Ishikawa (cell line): ENCODE measurements around the gene MAGEB6B.

Experiments
- CEBPB ChIP-seq: IDR thresholded peaks from 2 replicates; pipeline ENCODE4 v1.6.1; 2012
- EGR1 ChIP-seq: IDR thresholded peaks from 2 replicates; pipeline ENCODE4 v1.6.1; 2012
- EP300 ChIP-seq: IDR thresholded peaks from 2 replicates; pipeline ENCODE4 v1.6.1; 2012; ENCODE audit warnings: borderline replicate concordance
- NFIC ChIP-seq: IDR thresholded peaks from 2 replicates; pipeline ENCODE4 v1.6.1; 2012
- RAD21 ChIP-seq: IDR thresholded peaks from 2 replicates; pipeline ENCODE4 v1.6.1; 2012; ENCODE audit warnings: low read depth
- TAF1 ChIP-seq: IDR thresholded peaks from 2 replicates; pipeline ENCODE4 v1.6.1; 2012; ENCODE audit warnings: low read depth, mild to moderate bottlenecking
- TCF12 ChIP-seq: IDR thresholded peaks from 2 replicates; pipeline ENCODE4 v1.6.1; 2012; ENCODE audit warnings: low read depth
- TEAD4 ChIP-seq: IDR thresholded peaks from 2 replicates; pipeline ENCODE4 v1.6.1; 2012
- USF1 ChIP-seq: IDR thresholded peaks from 2 replicates; pipeline ENCODE4 v1.6.1; 2012
- YY1 ChIP-seq: IDR thresholded peaks from 2 replicates; pipeline ENCODE4 v1.6.1; 2012; ENCODE audit warnings: low read depth
- TF ChIP-seq, protein P1 (sequence below): IDR thresholded peaks from 2 replicates; pipeline ENCODE4 v1.6.1; 2012; ENCODE audit warnings: low read depth, mild to moderate bottlenecking

- no peak for TF ChIP-seq YY1
- TF ChIP-seq NFIC = no peak
- TF ChIP-seq, protein P1, sequence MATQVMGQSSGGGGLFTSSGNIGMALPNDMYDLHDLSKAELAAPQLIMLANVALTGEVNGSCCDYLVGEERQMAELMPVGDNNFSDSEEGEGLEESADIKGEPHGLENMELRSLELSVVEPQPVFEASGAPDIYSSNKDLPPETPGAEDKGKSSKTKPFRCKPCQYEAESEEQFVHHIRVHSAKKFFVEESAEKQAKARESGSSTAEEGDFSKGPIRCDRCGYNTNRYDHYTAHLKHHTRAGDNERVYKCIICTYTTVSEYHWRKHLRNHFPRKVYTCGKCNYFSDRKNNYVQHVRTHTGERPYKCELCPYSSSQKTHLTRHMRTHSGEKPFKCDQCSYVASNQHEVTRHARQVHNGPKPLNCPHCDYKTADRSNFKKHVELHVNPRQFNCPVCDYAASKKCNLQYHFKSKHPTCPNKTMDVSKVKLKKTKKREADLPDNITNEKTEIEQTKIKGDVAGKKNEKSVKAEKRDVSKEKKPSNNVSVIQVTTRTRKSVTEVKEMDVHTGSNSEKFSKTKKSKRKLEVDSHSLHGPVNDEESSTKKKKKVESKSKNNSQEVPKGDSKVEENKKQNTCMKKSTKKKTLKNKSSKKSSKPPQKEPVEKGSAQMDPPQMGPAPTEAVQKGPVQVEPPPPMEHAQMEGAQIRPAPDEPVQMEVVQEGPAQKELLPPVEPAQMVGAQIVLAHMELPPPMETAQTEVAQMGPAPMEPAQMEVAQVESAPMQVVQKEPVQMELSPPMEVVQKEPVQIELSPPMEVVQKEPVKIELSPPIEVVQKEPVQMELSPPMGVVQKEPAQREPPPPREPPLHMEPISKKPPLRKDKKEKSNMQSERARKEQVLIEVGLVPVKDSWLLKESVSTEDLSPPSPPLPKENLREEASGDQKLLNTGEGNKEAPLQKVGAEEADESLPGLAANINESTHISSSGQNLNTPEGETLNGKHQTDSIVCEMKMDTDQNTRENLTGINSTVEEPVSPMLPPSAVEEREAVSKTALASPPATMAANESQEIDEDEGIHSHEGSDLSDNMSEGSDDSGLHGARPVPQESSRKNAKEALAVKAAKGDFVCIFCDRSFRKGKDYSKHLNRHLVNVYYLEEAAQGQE = no peak
- TF ChIP-seq EP300 = no peak
- TF ChIP-seq USF1 = no peak
- no peak for TF ChIP-seq TAF1
- TF ChIP-seq TEAD4 = no peak
- no peak for TF ChIP-seq TCF12
- TF ChIP-seq EGR1 = no peak
- no peak for TF ChIP-seq RAD21
- TF ChIP-seq CEBPB = no peak
These were observed at the start of gene MAGEB6B for GRCh38 chrX:26160301-26160700.
